ENCODE results near the gene LYRM7.

- TF ChIP-seq TAF1 (IDR thresholded peaks at IDR 0.05; ENCODE audit: low read depth, low read length) (no peak), POLR2A (IDR thresholded peaks at IDR 0.05; ENCODE audit: low read depth, low read length) (no peak), POLR2AphosphoS5 (IDR thresholded peaks at IDR 0.05; ENCODE audit: low read depth, low read length) (no peak), POU2F2 (IDR thresholded peaks at IDR 0.05; ENCODE audit: low read depth, low read length) (no peak), PAX5 (IDR thresholded peaks at IDR 0.05; ENCODE audit: insufficient read depth, low read length, severe bottlenecking) (no peak), SPI1 (IDR thresholded peaks at IDR 0.05; ENCODE audit: low read depth, low read length) (no peak)
These were observed 27.9 kb downstream of the LYRM7 start for GRCh38 chr5:131198625-131199024.

Data from GM12891 (cell line).